ENCODE measurements around the gene HCLS1.

GRCh38 chr3:121637922-121638321 is 22.8 kb downstream of the HCLS1 start:
- TF ChIP-seq CTCF (conservative IDR thresholded peaks at IDR 0.05; ENCODE audit: low read length), result no peak
- no peak for TF ChIP-seq EZH2phosphoT487 (IDR thresholded peaks at IDR 0.05; ENCODE audit: borderline replicate concordance)
